Brain microvascular endothelial cell (primary cell): ENCODE results near the gene ERICH4.
"Not testable (repeated sequence)": the region's sequence is repeated elsewhere in the genome, so short reads cannot be mapped to it uniquely, and the experiment has no call there.

Experiments used
- DNase-seq: peaks from one replicate; pipeline ENCODE4 v3.0.0-alpha.2; 2020
- H3K27ac ChIP-seq: fragments of 250-450 bp; sonication (Bioruptor Pico); 2 replicates; pipeline ENCODE4 v1.5.1; 2020; ENCODE audit warnings: mild to moderate bottlenecking, moderate library complexity
- H3K27me3 ChIP-seq: fragments of 250-450 bp; sonication (Bioruptor Pico); replicated peaks from 2 replicates; pipeline ENCODE4 v1.5.1; 2020; ENCODE audit warnings: mild to moderate bottlenecking
- H3K36me3 ChIP-seq: fragments of 250-450 bp; sonication (Bioruptor Pico); replicated peaks from 2 replicates; pipeline ENCODE4 v1.5.1; 2020; ENCODE audit warnings: mild to moderate bottlenecking
- H3K4me3 ChIP-seq: 2 replicates; pipeline ENCODE4 v1.5.1; 2011; ENCODE audit warnings: low read depth, mild to moderate bottlenecking, control low read depth, low read length, moderate library complexity
- in situ Hi-C: cut with HindIII; loops from 2 replicates; pipeline ENCODE4 v1.10.0; 2017; ENCODE audit warnings: low sequenced_read_pairs, low pct_ligation_motif_present
- TF ChIP-seq, protein P1 (sequence below): IDR thresholded peaks from 2 replicates; pipeline ENCODE4 v1.5.1; 2011; ENCODE audit warnings: low read depth, mild to moderate bottlenecking, moderate library complexity, low read length, control low read depth, inconsistent platforms; ENCODE audit errors: missing control alignments

ERICH4 gene

DNA sequence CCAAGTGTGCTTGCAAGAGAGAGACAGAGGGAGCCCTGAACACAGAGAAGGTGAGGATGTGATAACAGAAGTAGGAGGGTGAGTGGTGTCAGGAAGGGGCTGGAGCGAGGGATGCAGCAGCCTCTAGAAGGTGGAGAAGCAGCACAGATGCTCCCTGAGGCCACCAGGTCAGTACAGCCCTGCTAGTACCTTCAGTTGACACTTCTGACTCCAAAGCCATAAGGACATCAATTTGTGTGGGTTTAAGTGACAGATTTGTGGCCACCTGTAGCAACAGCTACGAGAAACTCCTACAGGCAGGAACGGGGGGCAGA, 6.9 kb downstream of the ERICH4 start:
- no peak for DNase-seq
- Histone ChIP-seq H3K4me3 (no peak overlapping the region), H3K36me3 (no peaks in the 10 kb centered on the region), H3K27ac (no peak overlapping the region), H3K27me3 (no peaks in the 10 kb centered on the region)
- in situ Hi-C loops = no loop called here
- TF ChIP-seq, protein P1, sequence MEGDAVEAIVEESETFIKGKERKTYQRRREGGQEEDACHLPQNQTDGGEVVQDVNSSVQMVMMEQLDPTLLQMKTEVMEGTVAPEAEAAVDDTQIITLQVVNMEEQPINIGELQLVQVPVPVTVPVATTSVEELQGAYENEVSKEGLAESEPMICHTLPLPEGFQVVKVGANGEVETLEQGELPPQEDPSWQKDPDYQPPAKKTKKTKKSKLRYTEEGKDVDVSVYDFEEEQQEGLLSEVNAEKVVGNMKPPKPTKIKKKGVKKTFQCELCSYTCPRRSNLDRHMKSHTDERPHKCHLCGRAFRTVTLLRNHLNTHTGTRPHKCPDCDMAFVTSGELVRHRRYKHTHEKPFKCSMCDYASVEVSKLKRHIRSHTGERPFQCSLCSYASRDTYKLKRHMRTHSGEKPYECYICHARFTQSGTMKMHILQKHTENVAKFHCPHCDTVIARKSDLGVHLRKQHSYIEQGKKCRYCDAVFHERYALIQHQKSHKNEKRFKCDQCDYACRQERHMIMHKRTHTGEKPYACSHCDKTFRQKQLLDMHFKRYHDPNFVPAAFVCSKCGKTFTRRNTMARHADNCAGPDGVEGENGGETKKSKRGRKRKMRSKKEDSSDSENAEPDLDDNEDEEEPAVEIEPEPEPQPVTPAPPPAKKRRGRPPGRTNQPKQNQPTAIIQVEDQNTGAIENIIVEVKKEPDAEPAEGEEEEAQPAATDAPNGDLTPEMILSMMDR = no peak

DNA sequence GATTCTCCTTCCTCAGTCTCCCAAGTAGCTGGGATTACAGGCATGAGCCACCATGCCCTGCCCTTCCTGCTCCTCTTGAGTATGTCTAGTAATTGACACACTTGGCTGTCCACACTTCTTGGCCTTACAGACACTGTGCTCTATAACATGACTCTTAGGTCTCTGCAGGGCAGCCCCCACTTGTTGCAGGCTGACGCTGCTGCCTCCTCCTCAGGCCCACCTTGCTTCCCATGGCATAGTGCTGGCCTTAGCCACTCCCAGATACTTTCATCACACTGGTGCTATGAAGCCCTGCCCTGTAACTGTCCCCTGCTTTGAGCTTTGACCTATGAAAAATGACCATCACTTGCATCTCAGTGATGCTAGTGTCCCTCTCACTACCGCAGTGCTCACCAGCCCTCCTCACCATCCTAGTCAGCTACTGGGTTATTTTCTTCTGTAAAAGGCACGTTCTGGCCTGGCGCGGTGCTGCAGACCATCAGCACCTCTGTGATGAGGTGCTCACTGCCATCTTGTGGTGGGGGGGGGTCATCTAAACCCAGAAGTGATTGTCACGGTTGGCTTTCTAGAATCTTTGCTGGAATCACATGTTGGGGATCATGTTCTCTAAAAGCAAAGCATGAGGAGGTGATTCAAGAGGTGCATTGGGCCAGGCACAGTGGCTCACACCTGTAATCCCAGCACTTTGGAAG, 9.8 kb downstream of the ERICH4 start:
- DNase-seq = no peak
- in situ Hi-C loops = no loop called here
- H3K27ac ChIP-seq = no peak overlapping the region
- no peak overlapping the region for H3K4me3 ChIP-seq
- no peaks in the 10 kb centered on the region for H3K27me3 ChIP-seq
- H3K36me3 ChIP-seq = no peaks in the 10 kb centered on the region
- TF ChIP-seq, protein P1 = no peak

DNA sequence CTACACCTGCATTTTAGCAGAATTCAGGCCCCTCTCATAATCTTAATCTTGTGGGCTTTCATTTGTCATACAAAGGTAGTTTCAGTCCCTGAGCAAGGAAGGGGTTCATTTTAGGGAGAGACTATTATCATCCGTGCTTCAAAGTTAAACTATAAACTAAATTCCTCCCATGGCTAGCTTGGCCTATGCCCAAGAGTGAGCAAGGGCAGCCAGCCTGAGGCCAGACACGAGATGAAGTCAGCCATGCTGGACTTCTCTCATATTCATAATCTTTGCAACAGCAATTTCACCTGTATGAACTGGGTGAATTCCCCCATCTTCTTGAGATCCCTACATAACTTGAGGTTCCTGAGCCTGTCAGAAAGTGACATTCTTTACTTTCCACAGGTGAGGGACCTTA, 13.0 kb downstream of the ERICH4 start:
- H3K27me3 ChIP-seq = no peaks in the 10 kb centered on the region
- no peak overlapping the region for H3K27ac ChIP-seq
- no peak for DNase-seq
- TF ChIP-seq, protein P1 = no peak
- in situ Hi-C loops = no loop called here
- no peak overlapping the region for H3K4me3 ChIP-seq
- H3K36me3 ChIP-seq = no peaks in the 10 kb centered on the region

DNA sequence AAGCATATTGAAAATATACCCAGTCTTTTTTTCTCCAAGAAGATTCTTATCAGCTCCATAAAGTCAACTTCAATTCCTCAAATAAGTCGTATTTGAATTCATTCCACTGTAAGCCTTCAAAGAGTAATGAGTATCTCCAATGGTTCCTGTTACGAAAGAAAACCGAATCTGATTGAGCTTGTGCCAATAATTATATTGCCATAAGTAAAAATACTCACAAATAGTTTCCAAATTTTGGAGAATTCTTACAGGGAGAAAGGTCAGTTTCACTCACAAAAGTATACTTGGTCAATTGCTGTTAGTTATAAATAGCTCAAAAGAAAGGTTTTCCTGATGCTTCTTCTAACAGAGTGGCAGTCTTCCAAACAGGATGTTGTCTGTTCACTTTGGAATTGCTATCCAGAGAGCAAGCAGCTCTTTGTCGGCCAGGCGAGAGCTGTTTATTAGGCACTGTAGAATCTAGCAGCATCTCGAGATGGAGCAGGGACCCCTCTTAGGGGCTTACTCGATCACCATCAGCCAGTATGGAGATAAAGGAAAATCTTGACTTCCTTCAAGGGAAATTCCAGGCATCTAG, 13.5 kb downstream of the ERICH4 start:
- no peaks in the 10 kb centered on the region for H3K27me3 ChIP-seq
- H3K27ac ChIP-seq = no peak overlapping the region
- no peak overlapping the region for H3K4me3 ChIP-seq
- no peaks in the 10 kb centered on the region for H3K36me3 ChIP-seq
- TF ChIP-seq, protein P1 = no peak
- DNase-seq = peak; percentile 24
- in situ Hi-C loops = no loop called here

DNA sequence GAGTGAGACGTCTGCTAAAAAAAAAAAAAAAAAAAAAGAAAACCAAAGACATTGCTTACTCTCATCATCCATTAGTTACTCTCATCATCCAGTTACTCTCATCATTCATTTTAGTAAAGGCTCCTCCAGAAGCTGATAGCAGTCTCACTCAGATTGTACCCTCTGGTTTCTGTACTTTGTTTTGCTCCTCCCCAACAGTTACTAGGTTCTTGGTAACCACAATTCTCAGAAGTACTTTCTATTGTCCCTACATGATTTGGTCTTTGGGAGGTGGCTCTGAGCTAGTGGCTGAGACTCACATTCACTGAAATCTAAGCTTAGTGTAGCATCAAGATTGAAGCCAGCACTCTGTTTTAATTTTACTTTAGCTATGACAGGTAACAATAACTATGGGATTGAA, 14.3 kb downstream of the ERICH4 start:
- Histone ChIP-seq H3K4me3 (no peak overlapping the region), H3K27me3 (no peaks in the 10 kb centered on the region), H3K27ac (no peak overlapping the region), H3K36me3 (no peaks in the 10 kb centered on the region)
- no peak for DNase-seq
- in situ Hi-C loops = no loop called here
- TF ChIP-seq, protein P1 = no peak

DNA sequence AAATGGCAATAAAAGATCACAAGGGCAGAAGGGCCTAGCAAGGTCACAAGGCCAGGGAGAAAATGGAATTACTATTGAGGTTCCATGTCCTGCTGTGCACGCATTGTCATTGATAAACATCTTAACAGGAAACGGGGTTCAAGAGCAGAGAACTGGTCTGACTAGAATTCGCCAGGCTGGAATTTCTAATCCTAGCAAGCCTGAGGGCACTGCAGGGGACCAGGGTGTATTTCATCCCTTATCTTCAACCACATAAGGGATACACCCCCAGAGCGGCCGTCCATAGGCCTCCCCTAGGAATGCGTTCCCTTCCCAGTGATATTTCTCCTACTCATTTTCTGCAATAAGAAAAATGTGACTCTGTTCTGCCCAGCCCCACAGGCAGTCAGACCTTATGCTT, 19.5 kb downstream of the ERICH4 start:
- no peaks in the 10 kb centered on the region for H3K27me3 ChIP-seq
- in situ Hi-C loops = no loop called here

DNA sequence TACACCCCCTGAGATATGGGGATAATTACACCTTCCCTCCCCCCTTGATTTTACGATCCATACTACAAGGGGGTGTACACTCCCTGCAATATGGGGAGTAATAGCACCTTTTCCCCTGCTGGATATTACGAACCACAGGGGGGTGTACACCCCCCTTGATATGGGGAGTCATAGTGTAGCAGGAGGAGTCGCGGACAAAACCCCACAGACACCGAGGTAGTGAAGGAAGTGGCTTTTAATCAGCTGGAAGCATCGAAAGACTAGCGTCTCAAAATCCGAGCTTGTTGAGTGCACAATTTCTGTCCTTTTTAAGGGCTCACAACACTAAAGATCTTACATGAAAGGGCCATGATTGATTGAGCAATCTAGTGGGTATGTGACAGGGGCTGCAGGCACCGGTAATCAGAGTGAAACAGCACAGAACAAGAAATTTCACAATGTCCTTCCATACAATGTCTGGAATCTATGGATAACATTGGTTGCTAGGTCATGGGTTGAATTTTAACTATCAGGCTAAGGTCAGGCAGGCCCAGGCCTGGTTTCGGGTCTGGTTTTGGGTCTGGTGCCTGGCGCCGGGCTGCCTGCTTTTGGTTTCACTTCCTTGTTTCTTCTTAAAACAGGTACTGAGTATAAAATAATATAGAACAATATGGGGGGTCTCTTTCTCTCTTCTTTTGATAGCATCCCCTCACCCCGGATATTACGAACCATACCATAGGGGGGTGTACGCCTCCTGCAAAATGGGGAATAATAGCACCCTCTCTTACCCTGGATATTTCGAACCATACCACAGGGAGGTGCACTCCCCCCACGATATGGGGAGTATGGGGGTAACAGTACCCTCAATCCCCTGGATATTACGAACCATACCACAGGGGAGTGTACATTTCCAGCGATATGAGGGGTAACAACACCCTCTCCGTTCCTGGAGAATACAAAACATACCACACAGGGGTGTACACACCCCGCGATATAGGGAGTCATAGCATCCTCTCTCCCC, 20.6 kb downstream of the ERICH4 start:
- H3K27ac ChIP-seq, in situ Hi-C loops, H3K36me3 ChIP-seq, H3K27me3 ChIP-seq, DNase-seq, H3K4me3 ChIP-seq: not testable (repeated sequence)

More for the DNA sequence above, 19.5 kb downstream of the ERICH4 start:
- DNase-seq = no peak
- H3K27ac ChIP-seq = no peak overlapping the region
- H3K36me3 ChIP-seq = no peaks in the 10 kb centered on the region
- TF ChIP-seq, protein P1 = no peak
- H3K4me3 ChIP-seq = no peak overlapping the region
